GM12892 (cell line): ENCODE results near the gene SATL1.

Experiments
- POLR2A ChIP-seq: IDR thresholded peaks from 2 replicates; pipeline ENCODE4 v1.6.1; 2011; ENCODE audit warnings: low read depth, low read length, control low read depth
- POLR2AphosphoS5 ChIP-seq: IDR thresholded peaks from 2 replicates; pipeline ENCODE4 v1.6.1; 2011; ENCODE audit warnings: low read depth, low read length, control low read depth
- TAF1 ChIP-seq: IDR thresholded peaks from 2 replicates; pipeline ENCODE4 v1.6.1; 2011; ENCODE audit warnings: low read depth, mild to moderate bottlenecking, control low read depth, low read length, borderline replicate concordance

- TF ChIP-seq POLR2A, result no peak
- TF ChIP-seq POLR2AphosphoS5, result no peak
- no peak for TF ChIP-seq TAF1
Observed at GRCh38 chrX:85136409-85136808, 107.2 kb downstream of the SATL1 start.
